Mucosa of rectum (tissue), 2 donors: Measurements from ENCODE around the gene CDC5L.

ENCODE experiments used
- H3K27ac ChIP-seq, 2 donors: one replicate each; pipeline ENCODE4 v1.7.0; 2013; ENCODE audit warnings: inconsistent platforms in 2 of 2, low read depth in 2 of 2, low read length in 2 of 2
- H3K27me3 ChIP-seq, 2 donors: one replicate each; pipeline ENCODE4 v1.7.0; 2013; ENCODE audit warnings: low read length in 2 of 2; ENCODE audit not compliant: control insufficient read depth in 2 of 2, insufficient read depth in 2 of 2
- H3K36me3 ChIP-seq, 2 donors: one replicate each; pipeline ENCODE4 v1.7.0; 2013; ENCODE audit warnings: low read length in 2 of 2; ENCODE audit not compliant: control insufficient read depth in 2 of 2, insufficient read depth in 2 of 2
- H3K4me1 ChIP-seq, 2 donors: one replicate each; pipeline ENCODE4 v1.7.0; 2013; ENCODE audit warnings: low read length in 2 of 2, mild to moderate bottlenecking in 1 of 2; ENCODE audit not compliant: control insufficient read depth in 2 of 2, insufficient read depth in 2 of 2
- H3K4me3 ChIP-seq, 2 donors: one replicate each; pipeline ENCODE4 v1.7.0; 2013; ENCODE audit warnings: low read length in 2 of 2
- H3K9ac ChIP-seq, 2 donors: one replicate each; pipeline ENCODE4 v1.7.0; 2013; ENCODE audit warnings: low read length in 2 of 2, low read depth in 1 of 2, mild to moderate bottlenecking in 1 of 2
- H3K9me3 ChIP-seq, 2 donors: one replicate each; pipeline ENCODE4 v1.7.0; 2013; ENCODE audit warnings: low read length in 2 of 2; ENCODE audit not compliant: control insufficient read depth in 2 of 2
- donor health status: healthy.
- donor health status: Normal muscosa, but diverticular disease.

Gene CDC5L

GRCh38 chr6:44388887-44389286 is 1.4 kb downstream of the CDC5L start:
- Histone ChIP-seq H3K9ac (no peak overlapping the region), H3K9me3 (no peaks in the 10 kb centered on the region), H3K27ac (no peak overlapping the region), H3K36me3 (peaks cover 19 to 26% of the 10 kb centered on the region in 2 donors), H3K27me3 (no peaks in the 10 kb centered on the region), H3K4me1 (peaks cover 12 to 18% of the 10 kb centered on the region in 2 donors), H3K4me3 (peak overlapping the region in 1 of 2 donors; percentile 89)

GRCh38 chr6:44390158-44390683 is 2.7 kb downstream of the CDC5L start:
- Histone ChIP-seq H3K4me3 (no peak overlapping the region), H3K9ac (no peak overlapping the region)

GRCh38 chr6:44395501-44395900 is 8.0 kb downstream of the CDC5L start:
- no peaks in the 10 kb centered on the region for H3K27me3 ChIP-seq
- no peaks in the 10 kb centered on the region for H3K4me1 ChIP-seq
- H3K9me3 ChIP-seq, result no peaks in the 10 kb centered on the region
- H3K9ac ChIP-seq, result no peak overlapping the region
- no peak overlapping the region for H3K4me3 ChIP-seq
- peaks cover 58 to 62% of the 10 kb centered on the region in 2 donors for H3K36me3 ChIP-seq
- H3K27ac ChIP-seq, result no peak overlapping the region

More at GRCh38 chr6:44390158-44390683, 2.7 kb downstream of the CDC5L start:
- Histone ChIP-seq H3K4me1 (peaks cover 12 to 18% of the 10 kb centered on the region in 2 donors), H3K27ac (no peak overlapping the region), H3K27me3 (no peaks in the 10 kb centered on the region), H3K9me3 (no peaks in the 10 kb centered on the region), H3K36me3 (peaks cover 29 to 38% of the 10 kb centered on the region in 2 donors)

GRCh38 chr6:44396968-44397367 is 9.5 kb downstream of the CDC5L start:
- Histone ChIP-seq H3K9me3 (no peaks in the 10 kb centered on the region), H3K27ac (no peak overlapping the region), H3K4me3 (no peak overlapping the region), H3K27me3 (no peaks in the 10 kb centered on the region), H3K9ac (no peak overlapping the region), H3K36me3 (peaks cover 65 to 68% of the 10 kb centered on the region in 2 donors), H3K4me1 (no peaks in the 10 kb centered on the region)

GRCh38 chr6:44397424-44398164 is 10.1 kb downstream of the CDC5L start:
- no peak overlapping the region for H3K9ac ChIP-seq
- no peaks in the 10 kb centered on the region for H3K27me3 ChIP-seq
- H3K4me3 ChIP-seq, result no peak overlapping the region
- peaks cover 63 to 67% of the 10 kb centered on the region in 2 donors for H3K36me3 ChIP-seq
- no peaks in the 10 kb centered on the region for H3K9me3 ChIP-seq
- H3K27ac ChIP-seq, result no peak overlapping the region
- no peaks in the 10 kb centered on the region for H3K4me1 ChIP-seq

- H3K4me3 ChIP-seq, result no peak overlapping the region
- no peaks in the 10 kb centered on the region for H3K4me1 ChIP-seq
- H3K27ac ChIP-seq, result no peak overlapping the region
- no peaks in the 10 kb centered on the region for H3K9me3 ChIP-seq
- no peaks in the 10 kb centered on the region for H3K27me3 ChIP-seq
- no peak overlapping the region for H3K9ac ChIP-seq
- peaks cover 49 to 52% of the 10 kb centered on the region in 2 donors for H3K36me3 ChIP-seq
Measured at GRCh38 chr6:44399991-44400390, 12.5 kb downstream of the CDC5L start.

GRCh38 chr6:44400572-44400971 is 13.1 kb downstream of the CDC5L start:
- H3K9ac ChIP-seq, result no peak overlapping the region
- no peaks in the 10 kb centered on the region for H3K27me3 ChIP-seq
- no peak overlapping the region for H3K27ac ChIP-seq
- no peaks in the 10 kb centered on the region for H3K4me1 ChIP-seq
- H3K4me3 ChIP-seq, result no peak overlapping the region
- H3K36me3 ChIP-seq, result peaks cover 47 to 49% of the 10 kb centered on the region in 2 donors
- no peaks in the 10 kb centered on the region for H3K9me3 ChIP-seq

- H3K27ac ChIP-seq, result no peak overlapping the region
- H3K27me3 ChIP-seq, result no peaks in the 10 kb centered on the region
- H3K36me3 ChIP-seq, result peaks cover 42 to 43% of the 10 kb centered on the region in 2 donors
- H3K9ac ChIP-seq, result no peak overlapping the region
- H3K4me3 ChIP-seq, result no peak overlapping the region
- no peaks in the 10 kb centered on the region for H3K4me1 ChIP-seq
- H3K9me3 ChIP-seq, result no peaks in the 10 kb centered on the region
Measured at GRCh38 chr6:44401138-44401537, 13.6 kb downstream of the CDC5L start.

GRCh38 chr6:44404022-44404714 is 16.7 kb downstream of the CDC5L start:
- H3K36me3 ChIP-seq, result peaks cover 45 to 49% of the 10 kb centered on the region in 2 donors
- H3K4me1 ChIP-seq, result no peaks in the 10 kb centered on the region
- no peaks in the 10 kb centered on the region for H3K27me3 ChIP-seq
- H3K9ac ChIP-seq, result no peak overlapping the region
- no peak overlapping the region for H3K27ac ChIP-seq
- no peak overlapping the region for H3K4me3 ChIP-seq
- H3K9me3 ChIP-seq, result no peaks in the 10 kb centered on the region

- Histone ChIP-seq H3K9ac (no peak overlapping the region), H3K27me3 (no peaks in the 10 kb centered on the region), H3K4me3 (no peak overlapping the region), H3K4me1 (no peaks in the 10 kb centered on the region), H3K27ac (no peak overlapping the region), H3K9me3 (no peaks in the 10 kb centered on the region), H3K36me3 (peaks cover 47 to 51% of the 10 kb centered on the region in 2 donors)
Measured at GRCh38 chr6:44404715-44405099, 17.2 kb downstream of the CDC5L start.
